GM18517 (cell line): ENCODE measurements around the gene GABRE.
"Not testable (repeated sequence)": the region's sequence is repeated elsewhere in the genome, so short reads cannot be mapped to it uniquely, and the experiment has no call there.

ENCODE experiments used
- ATAC-seq: cut with Tn5 transposase; IDR thresholded peaks from one replicate; pipeline ENCODE4 v1.9.1; 2021; ENCODE audit warnings: mild to moderate bottlenecking, moderate library complexity; ENCODE audit not compliant: unreplicated experiment

Gene GABRE

DNA sequence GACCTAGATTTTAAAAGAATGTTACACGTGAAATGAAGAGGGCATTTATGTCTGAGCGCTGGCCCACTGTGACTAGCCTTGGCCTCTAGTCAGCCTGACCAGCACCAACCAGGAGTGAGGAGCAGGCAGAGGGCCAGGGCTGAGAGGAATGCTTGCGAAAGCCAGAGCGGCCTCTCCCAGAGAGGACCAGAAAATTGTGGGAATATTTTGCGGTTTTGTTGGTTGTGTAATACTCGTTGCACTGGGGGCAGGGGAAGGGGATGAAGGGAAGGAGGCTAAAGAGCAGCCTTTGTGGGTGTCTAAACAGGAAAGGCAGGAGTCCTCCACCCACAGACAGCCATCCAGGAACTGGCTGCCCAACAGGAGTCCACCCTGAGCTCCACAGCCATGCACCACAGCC is 3.8 kb downstream of the GABRE start:
- ATAC-seq, result no peak

DNA sequence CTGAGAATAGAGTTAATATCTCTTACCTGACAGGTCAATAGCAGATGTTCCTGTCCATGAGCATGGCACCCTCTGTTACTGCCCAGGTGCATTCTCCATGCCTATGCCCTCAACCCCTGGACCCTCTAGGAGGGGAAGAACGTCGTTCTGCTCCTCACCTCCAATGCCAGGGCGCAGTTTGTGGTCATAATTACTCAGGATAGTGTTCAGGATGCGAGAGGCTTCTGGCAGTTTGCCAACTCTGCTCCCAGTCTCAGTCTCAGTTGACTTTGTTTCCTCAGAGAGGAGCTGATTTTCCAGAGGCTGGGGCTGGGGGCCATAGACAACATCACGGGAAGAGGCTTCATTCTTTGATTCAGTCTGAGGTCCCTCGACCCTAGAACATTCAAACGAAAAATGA is 4.4 kb downstream of the GABRE start:
- ATAC-seq, result no peak

DNA sequence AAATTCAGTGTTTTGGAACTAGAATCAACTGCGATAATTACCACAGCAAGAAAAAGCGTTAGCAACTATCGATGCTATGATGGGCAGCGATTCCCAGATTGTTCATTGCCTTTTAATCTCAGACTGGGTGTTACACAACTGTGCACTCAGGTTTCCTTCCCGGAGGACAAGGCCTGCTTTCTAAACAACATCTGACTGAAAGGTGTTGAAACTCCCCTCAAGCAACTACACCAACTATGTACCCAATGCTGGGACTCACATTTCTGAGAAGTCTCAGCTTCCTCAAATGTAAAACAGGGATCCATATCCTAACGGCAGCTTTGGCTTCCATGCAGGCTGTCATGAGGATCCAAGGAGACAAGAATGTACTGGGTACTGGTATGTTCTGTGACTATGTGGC is 8.2 kb downstream of the GABRE start:
- no peak for ATAC-seq

DNA sequence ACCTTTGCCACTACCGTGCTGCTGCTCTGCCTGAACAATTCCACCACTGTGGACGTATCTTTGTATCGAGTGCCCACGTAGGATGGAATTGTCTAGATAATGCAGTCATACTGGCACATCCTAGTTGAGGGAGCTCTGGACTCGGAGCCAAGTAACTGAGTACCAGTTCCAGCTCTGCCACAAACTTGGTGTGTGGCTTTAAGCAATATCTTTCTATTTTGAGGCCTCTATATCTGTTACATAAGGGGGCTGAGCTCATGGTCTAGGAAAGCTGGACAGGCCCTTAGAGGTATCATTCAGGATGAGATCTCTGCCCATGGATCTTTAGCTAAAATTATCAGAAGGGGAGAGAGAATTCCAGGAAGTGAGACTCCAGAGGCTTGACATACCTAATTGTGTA is 12.4 kb downstream of the GABRE start:
- ATAC-seq, result no peak

DNA sequence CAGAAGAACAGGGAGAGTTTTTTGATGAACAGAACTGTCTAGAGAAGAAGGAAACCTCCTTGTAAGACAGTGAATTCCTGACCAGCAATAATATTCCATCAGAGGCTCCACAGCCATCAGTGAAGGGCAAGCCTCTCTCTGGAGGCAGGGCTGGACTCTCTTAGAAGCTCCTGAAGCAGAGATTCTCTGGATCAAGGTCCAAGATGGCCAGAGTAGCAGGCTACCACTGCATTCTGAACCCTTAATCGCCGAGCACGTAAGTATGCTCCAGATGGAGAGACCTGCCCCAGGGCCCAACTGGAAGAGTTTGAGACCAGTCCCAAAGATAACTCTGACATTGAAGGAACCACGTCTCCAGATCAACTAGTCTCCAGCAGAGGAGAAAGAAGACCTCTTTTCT is 16.4 kb downstream of the GABRE start:
- no peak for ATAC-seq

DNA sequence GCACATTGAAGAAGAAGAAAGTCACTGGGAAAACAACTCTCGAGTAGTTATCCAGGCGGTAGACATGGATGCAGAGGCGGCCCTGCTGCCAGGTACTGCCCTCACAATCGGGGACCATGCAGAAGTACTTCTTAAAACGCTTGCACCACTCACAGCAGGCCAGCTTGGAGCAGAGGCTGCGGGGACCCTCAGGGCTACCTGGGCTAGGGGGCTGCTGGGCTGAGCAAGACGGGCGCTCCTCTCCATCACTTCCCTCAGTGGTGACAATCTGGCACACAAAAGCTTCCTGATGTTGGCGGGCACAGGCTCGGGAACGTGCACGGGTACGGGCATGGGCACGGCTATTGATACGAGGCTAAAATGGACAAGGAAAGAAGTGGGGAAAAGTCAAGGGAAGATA is 19.7 kb downstream of the GABRE start:
- no peak for ATAC-seq

DNA sequence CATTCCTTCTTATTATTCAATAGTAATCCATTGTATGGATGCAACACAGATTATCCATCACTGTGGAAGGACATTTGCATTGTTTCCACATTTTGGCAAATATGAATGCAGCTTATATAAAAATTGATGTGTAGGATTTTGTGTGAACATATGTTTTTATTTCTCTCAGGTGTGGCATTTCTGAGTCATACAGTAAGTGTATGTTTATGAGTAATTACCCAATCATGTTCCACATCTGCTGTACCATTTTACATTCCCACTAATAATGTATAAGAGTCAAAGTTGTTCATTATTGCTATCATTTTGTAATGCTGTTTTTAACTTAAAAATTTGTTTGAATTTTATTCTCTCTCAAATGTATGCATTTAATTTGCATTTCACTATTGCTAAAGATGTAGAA is 36.3 kb downstream of the GABRE start:
- no peak for ATAC-seq

DNA sequence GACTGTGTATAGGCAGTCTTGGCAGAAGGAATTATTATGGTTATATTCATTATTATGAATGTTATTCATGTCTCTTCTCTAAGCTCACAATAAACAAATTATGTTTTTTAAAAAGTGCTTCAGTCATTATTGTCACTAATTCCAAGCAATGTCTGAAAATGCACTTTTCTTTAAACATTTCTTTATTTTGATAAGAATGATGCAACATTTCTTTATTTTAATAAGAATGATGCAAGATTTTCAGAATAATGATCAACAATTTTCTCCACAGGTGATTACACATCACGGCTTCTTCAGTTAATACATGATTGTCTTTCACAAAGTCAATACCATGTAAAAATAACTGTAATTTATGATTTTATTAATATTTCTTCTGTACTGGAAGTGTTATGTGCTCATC is 39.1 kb downstream of the GABRE start:
- ATAC-seq, result no peak

DNA sequence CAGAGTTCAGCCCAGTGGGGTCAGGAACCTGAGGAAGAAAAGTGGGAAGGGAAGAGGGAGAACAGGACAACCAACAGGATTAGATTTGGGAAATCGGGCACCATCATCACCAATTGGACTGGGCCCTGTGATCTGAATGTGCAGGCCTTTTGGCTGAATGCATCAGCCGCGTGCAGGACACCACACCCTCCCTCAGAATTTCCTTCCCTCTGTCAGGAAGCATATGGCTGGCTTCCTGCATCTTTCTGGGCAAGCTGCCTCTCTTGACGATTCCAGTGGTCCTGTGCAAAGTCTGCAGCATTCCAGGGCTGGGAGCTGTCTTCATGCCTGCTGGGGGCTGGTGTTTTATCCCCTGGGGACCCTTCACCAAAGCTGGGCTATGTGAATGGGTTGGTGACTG is 45.4 kb downstream of the GABRE start:
- no peak for ATAC-seq

DNA sequence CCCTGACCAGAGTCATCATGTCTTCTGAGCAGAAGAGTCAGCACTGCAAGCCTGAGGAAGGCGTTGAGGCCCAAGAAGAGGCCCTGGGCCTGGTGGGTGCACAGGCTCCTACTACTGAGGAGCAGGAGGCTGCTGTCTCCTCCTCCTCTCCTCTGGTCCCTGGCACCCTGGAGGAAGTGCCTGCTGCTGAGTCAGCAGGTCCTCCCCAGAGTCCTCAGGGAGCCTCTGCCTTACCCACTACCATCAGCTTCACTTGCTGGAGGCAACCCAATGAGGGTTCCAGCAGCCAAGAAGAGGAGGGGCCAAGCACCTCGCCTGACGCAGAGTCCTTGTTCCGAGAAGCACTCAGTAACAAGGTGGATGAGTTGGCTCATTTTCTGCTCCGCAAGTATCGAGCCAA is 50.8 kb downstream of the GABRE start:
- no peak for ATAC-seq

DNA sequence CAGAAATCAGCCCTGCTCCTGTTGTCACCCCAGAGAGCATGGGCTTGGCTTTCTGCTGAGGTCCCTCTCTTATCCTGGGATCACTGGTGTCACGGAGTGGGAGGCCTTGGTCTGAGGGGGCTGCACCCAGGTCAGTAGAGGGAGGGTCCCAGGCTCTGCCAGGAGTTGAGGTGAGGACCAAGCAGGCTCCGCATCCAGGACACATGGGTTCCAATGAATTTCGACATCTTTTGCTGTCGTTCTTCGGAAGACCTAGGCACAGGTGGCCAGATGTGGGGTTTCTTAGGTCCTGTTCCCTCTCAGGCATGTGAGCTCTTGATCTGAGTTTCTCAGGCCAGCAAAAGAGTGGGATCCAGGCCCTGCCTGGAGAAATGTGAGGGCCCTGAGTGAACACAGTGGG is 51.8 kb downstream of the GABRE start:
- no peak for ATAC-seq

DNA sequence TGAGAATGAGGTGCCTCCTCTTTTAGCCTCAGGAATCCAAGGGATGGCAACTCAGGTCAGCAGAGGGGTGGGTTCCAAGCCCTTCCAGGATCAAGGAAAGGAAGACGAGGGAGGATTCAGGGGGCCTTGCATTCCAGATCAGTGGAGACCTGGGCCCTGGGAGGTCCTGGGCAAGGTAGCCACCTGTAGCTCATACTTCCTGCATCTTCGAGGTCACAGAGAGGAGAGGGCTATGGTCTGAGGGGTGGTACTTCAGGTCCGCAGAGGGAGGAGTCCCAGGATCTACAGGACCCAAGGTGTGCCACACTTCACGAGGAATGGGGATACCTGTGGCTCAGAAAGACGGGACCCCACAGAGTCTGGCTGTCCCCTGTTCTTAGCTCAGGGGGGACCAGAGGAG is 52.6 kb downstream of the GABRE start:
- no peak for ATAC-seq

DNA sequence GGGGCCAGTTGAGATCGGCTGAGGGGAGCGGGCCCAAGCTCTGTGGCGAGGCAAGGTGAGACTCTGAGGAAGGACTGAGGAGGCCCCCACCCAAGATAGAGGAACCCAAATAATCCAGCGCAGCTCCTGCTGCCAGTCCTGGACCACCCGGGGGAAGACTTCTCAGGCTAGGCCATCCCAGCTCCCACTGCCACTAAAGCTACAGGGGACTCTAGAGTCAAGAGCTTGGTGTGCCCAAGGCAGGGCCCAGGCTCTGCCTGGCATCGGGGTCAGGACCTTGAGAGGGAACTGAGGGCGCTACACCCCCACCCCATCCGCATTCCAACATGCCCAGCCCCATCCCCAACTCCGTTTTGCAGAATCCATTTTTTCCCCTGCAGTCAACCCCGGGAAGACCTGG is 53.2 kb downstream of the GABRE start:
- no peak for ATAC-seq

DNA sequence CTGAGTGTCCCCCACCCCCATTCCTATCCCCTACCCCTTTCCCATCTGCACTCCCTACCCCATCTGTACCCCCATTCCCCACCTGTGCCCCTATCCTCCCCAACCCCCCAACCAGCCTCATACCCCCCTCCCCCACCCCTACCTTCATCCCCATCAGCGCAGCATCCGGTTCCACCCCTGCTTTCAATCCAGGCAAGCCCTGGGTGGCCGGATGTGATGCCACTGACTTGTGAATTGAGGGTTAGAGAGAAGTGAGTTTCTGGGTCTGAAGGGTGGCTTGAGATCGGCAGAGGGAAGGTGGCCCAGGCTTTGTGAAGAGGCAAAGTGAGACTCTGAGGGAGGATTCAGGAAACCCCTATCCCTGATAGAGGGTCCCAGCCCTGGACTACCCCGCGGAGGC is 53.9 kb downstream of the GABRE start:
- no peak for ATAC-seq

DNA sequence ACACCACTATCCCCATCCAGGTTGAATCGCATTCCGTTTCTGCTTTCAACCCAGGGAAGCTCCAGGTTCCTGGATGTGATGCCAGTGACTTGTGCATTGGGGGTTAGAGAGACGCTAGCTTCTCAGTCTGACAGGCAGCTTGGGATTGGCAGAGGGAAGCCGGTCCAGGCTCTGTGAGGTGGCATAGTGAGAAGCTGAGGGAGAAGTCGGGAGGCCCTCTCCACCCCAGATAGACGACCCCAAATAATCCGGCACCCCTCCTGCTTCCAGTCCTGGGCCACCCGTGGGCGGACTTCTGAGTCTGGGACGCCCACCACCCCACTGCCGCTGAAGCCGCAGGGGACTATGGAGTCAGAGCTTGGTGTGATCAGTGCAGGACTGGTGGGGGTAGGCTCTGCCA is 54.4 kb downstream of the GABRE start:
- no peak for ATAC-seq

DNA sequence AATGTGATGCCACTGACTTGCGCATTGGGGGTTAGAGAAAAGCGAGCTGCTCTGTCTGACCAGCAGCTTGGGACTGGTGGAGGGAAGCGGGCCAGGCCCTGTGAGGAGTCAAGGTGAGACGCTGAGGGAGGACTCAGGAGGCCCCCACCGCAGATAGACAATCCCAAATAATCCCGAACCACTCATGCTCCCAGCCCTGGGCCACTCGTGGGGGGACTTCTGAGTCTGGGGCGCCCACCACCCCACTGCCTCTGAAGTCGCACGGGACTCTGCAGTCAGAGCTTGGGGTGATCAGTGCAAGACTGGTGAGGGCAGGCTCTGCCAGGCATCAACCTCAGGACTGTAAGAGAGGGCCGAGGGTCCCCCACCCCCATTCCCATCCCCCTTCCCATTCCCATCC is 54.9 kb downstream of the GABRE start:
- no peak for ATAC-seq

DNA sequence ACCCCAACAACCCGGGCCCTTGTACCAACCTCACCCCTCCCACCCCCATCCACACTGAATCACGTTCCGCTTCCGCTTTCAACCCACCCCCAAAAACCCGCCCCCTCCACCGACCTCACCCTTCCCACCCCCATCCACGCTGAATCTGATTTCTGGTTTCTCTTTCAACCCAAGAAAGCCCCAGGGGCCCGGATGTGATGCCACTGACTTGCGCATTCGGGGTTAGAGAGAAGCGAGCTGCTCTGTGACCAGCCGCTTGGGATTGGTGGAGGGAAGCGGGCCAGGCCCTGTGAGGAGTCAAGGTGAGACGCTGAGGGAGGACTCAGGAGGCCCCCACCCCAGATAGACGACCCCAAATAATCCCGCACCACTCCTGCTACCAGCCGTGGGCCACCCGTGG is 55.7 kb downstream of the GABRE start:
- not testable (repeated sequence) for ATAC-seq

DNA sequence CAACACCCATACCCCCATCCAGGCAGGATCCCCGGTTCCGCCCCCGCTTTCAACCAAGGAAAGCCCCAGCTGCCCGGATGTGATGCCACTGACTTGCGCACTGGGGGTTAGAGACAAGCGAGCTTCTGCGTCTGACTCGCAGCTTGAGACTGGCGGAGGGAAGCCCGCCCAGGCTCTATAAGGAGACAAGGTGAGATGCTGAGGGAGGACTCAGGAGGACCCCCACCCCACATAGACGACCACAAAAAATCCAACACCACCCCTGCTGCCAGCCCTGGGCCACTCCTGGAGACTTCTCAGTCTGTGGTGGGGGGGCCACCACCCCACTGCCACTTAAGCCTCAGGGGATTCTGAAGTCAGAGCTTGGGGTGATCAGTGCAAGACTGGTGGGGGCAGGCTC is 61.7 kb downstream of the GABRE start, which contains the start of gene MAGEA4:
TSS of gene MAGEA4 (plus strand) at position 110 of the 400 bp plus-strand sequence. CDS start 10,776 bp downstream, outside the sequence.
- no peak for ATAC-seq

DNA sequence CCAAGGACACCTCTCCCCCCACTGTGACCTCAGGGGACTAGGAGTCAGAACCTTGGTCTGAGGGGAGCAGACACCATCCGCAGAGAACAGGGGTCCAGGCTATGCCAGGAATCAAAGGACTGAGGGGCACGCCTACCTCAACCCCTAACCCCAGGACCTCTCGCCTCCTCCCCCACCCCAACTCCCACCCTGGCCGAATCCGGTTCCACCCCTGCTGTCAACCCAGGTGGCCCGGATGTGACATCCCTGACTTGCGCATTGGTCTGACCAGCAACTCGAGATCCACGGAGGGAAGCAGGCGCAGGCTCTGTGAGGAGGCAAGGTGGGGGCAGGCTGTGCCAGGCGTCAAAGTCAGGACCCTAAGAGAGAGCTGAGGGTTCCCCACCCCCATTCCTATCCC is 62.3 kb downstream of the GABRE start:
- ATAC-seq, result no peak

DNA sequence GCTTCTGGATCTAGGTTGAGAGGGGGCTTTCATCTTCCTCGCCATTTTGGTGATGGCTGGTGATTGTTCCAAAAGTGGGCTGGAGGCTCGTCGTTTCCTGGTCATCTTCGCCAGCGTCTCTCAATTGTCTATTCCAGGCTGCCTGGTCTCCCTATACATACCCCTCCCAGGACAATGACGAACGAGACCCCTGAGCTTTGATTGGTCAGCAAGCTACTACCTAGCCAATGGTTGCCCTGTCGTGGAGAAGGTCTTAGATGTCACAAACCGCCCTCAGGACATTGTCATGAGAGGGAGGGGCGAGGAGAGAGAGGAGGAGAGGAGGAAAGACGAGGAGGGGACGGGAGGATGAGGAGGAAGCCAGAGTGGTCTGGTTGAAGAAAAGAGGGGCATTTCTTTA is 69.5 kb downstream of the GABRE start:
- ATAC-seq, result no peak
